GM23248 (cell line): ENCODE measurements around the gene GRID2IP. TPM values are rescaled to one million over a fixed set of nuclear protein-coding genes. Genes with fewer than 3 reads are reported as not detected.
"Not testable (repeated sequence)": the region's sequence is repeated elsewhere in the genome, so short reads cannot be mapped to it uniquely, and the experiment has no call there.

Experiments used
- DNase-seq: peaks from one replicate; pipeline ENCODE4 v3.0.0-alpha.2; 2015
- H2AFZ ChIP-seq: fragments of 200-600 bp; sonication (generic); 2 replicates; pipeline ENCODE4 v1.6.1; 2016; ENCODE audit warnings: antibody characterized with exemption
- H3F3A ChIP-seq: fragments of 200-600 bp; sonication (generic); 2 replicates; pipeline ENCODE4 v1.6.1; 2016; ENCODE audit warnings: mild to moderate bottlenecking, antibody characterized with exemption, mixed run types; ENCODE audit not compliant: insufficient read depth
- H3K27ac ChIP-seq: fragments of 200-600 bp; sonication (generic); 2 replicates; pipeline ENCODE4 v1.5.1; 2016; ENCODE audit warnings: mild to moderate bottlenecking
- H3K27me3 ChIP-seq: fragments of 200-600 bp; sonication (generic); replicated peaks from 2 replicates; pipeline ENCODE4 v1.6.1; 2016; ENCODE audit warnings: mild to moderate bottlenecking; ENCODE audit not compliant: insufficient read depth
- H3K36me3 ChIP-seq: fragments of 200-600 bp; sonication (generic); 2 replicates; pipeline ENCODE4 v1.6.1; 2016; ENCODE audit warnings: low read depth, mild to moderate bottlenecking
- H3K4me1 ChIP-seq: fragments of 200-600 bp; sonication (generic); 2 replicates; pipeline ENCODE4 v1.6.1; 2016; ENCODE audit warnings: mild to moderate bottlenecking; ENCODE audit not compliant: insufficient read depth
- H3K4me2 ChIP-seq: fragments of 200-600 bp; sonication (generic); one replicate; pipeline ENCODE4 v1.6.1; 2016; ENCODE audit warnings: mild to moderate bottlenecking; ENCODE audit not compliant: unreplicated experiment
- H3K4me3 ChIP-seq: fragments of 200-600 bp; sonication (generic); 2 replicates; pipeline ENCODE4 v1.5.1; 2016; ENCODE audit warnings: mild to moderate bottlenecking
- H3K79me2 ChIP-seq: fragments of 200-600 bp; sonication (generic); 2 replicates; pipeline ENCODE4 v1.6.1; 2016; ENCODE audit warnings: mild to moderate bottlenecking; ENCODE audit not compliant: insufficient read depth
- H3K9ac ChIP-seq: fragments of 200-600 bp; sonication (generic); 2 replicates; pipeline ENCODE4 v1.6.1; 2016; ENCODE audit warnings: mild to moderate bottlenecking
- H3K9me2 ChIP-seq: fragments of 200-600 bp; sonication (generic); 2 replicates; pipeline ENCODE4 v1.6.1; 2016; ENCODE audit warnings: mixed run types, mild to moderate bottlenecking, moderate library complexity; ENCODE audit not compliant: insufficient read depth
- H3K9me3 ChIP-seq: fragments of 200-600 bp; sonication (generic); one replicate; pipeline ENCODE4 v1.6.1; 2017; ENCODE audit warnings: low read depth
- H4K20me1 ChIP-seq: fragments of 200-600 bp; sonication (generic); 2 replicates; pipeline ENCODE4 v1.6.0; 2016; ENCODE audit not compliant: insufficient read depth
- EZH2 ChIP-seq: fragments of 200-600 bp; sonication (generic); IDR thresholded peaks from 2 replicates; pipeline ENCODE4 v1.6.1; 2018; ENCODE audit warnings: antibody characterized with exemption, mild to moderate bottlenecking; ENCODE audit not compliant: insufficient read depth, poor library complexity, severe bottlenecking
- EZH2phosphoT487 ChIP-seq: fragments of 200-600 bp; sonication (generic); IDR thresholded peaks from 2 replicates; pipeline ENCODE4 v1.6.1; 2018; ENCODE audit warnings: antibody characterized with exemption, moderate library complexity, mild to moderate bottlenecking, low read depth; ENCODE audit not compliant: insufficient read depth
- WGBS, 2 experiments: methylation state at CpG; one replicate each; pipeline ENCODE4 v1.1.6; 2015 to 2017; ENCODE audit warnings: low lambda C conversion rate in 2 of 2, low coverage in 1 of 2; ENCODE audit errors: missing lambda C conversion rate in 2 of 2; 5-methylcytosine and 5-hydroxymethylcytosine counted together
- in situ Hi-C: fragments of 300-500 bp; cut with MboI; formaldehyde crosslinking; loops from 2 replicates; pipeline ENCODE4 v1.15.0; 2020
- polyA plus RNA-seq: library from polyadenylated mRNA; unstranded; fragments of >200 nt; fragmentation: Nextera tagmentation; extraction: Ambion mirVana; gene quantifications from 2 replicates; pipeline ENCODE4 v1.2.1, GENCODE V29; 2016
- total RNA-seq: library from RNA; depleted of rRNA; stranded (reverse); fragments of >200 nt; shearing (Covaris generic); gene quantifications from 2 replicates; pipeline ENCODE4 v1.2.3, GENCODE V29; 2014

GRID2IP gene
- total and polyA plus RNA-seq, 2 experiments from 2014 or later = not detected

- 48 to 52% methylated on average over 19 to 21 of the region's 22 CpGs for WGBS, 2 experiments
- peaks cover 6% of the 10 kb centered on the region for H3F3A ChIP-seq
- no peaks in the 10 kb centered on the region for H4K20me1 ChIP-seq
- H3K9ac ChIP-seq = no peak overlapping the region
- peaks cover 7% of the 10 kb centered on the region; the same call in 1 of the 2 replicates for H3K4me1 ChIP-seq
- H3K79me2 ChIP-seq = peaks cover 23% of the 10 kb centered on the region
- 0 out of 2 replicates have a peak, but pooled peaks cover 8% of the 10 kb centered on the region for H3K36me3 ChIP-seq
- H3K9me3 ChIP-seq = no peaks in the 10 kb centered on the region
- peak overlapping the region; percentile 74 for H3K4me2 ChIP-seq
- H3K27ac ChIP-seq = no peak overlapping the region
- H3K27me3 ChIP-seq = no peaks in the 10 kb centered on the region
- peak overlapping the region; percentile 64; the same call in 1 of the 2 replicates for H2AFZ ChIP-seq
- peak overlapping the region; percentile 84 for H3K4me3 ChIP-seq
- no peak for DNase-seq
- H3K9me2 ChIP-seq = no peaks in the 10 kb centered on the region
- TF ChIP-seq EZH2phosphoT487 = no peak
- TF ChIP-seq EZH2 = no peak
- in situ Hi-C loops = loop anchor here (25.0 kb wide), 1 partner anchor 348 kb away; no protein-coding TSS in a partner anchor
Observed at GRCh38 chr7:6589151-6589828, 38.0 kb upstream of the GRID2IP start.

GRCh38 chr7:6588566-6588965 lies 37.3 kb upstream of the GRID2IP start:
- Histone ChIP-seq H3K4me3 (no peak overlapping the region), H3K27me3 (no peaks in the 10 kb centered on the region), H2AFZ (no peak overlapping the region), H3K79me2 (peaks cover 23% of the 10 kb centered on the region), H3K9me3 (no peaks in the 10 kb centered on the region), H4K20me1 (no peaks in the 10 kb centered on the region), H3K27ac (no peak overlapping the region), H3K9me2 (no peaks in the 10 kb centered on the region), H3K4me1 (peaks cover 7% of the 10 kb centered on the region; the same call in 1 of the 2 replicates), H3F3A (peaks cover 6% of the 10 kb centered on the region), H3K36me3 (0 out of 2 replicates have a peak, but pooled peaks cover 8% of the 10 kb centered on the region), H3K9ac (no peak overlapping the region), H3K4me2 (no peak overlapping the region)
- 79 to 81% methylated on average over 9 of the region's 9 CpGs for WGBS, 2 experiments
- in situ Hi-C loops = loop anchor here (25.0 kb wide), 1 partner anchor 349 kb away; no protein-coding TSS in a partner anchor
- TF ChIP-seq EZH2phosphoT487 (no peak), EZH2 (no peak)
- no peak for DNase-seq

DNA sequence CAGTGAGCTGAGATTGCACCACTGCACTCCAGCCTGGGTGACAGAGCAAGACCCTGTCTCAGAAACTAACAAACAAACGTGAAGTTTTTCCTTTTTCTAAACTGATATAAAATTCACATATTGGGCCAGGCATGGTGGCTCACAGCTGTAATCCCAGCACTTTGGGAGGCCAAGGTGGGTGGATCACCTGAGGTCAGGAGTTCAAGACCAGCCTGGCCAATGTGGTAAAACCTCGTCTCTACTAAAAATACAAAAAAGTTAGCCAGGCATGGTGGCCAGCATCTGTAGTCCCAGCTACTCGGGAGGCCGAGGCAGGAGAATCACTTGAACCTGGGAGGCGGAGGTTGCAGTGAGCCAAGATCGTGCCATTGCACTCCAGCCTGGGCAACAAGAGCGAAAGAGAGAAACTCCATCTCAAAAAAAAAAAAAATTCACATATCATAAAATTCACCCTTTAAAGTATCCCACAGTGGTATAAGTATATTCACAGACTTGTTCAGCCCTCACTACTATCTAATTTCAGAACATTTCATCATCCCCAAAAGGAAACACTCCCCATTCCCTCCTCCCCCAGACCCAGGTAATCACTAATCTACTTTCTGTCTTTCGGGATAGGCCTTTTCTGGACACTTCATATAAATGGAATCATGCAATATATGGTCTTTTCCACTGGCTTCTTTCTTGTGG lies 34.6 kb upstream of the GRID2IP start:
- not testable (repeated sequence) for H3F3A ChIP-seq, H3K27me3 ChIP-seq, DNase-seq, H3K9me3 ChIP-seq, H3K9me2 ChIP-seq, H3K4me1 ChIP-seq, H3K36me3 ChIP-seq, H3K27ac ChIP-seq, H4K20me1 ChIP-seq, H3K4me3 ChIP-seq, H2AFZ ChIP-seq, H3K9ac ChIP-seq, H3K79me2 ChIP-seq, H3K4me2 ChIP-seq
- WGBS, 2 experiments = 86 to 89% methylated on average over 7 to 8 of the region's 8 CpGs
- in situ Hi-C loops = loop anchor here (25.0 kb wide), 1 partner anchor 351 kb away; no protein-coding TSS in a partner anchor

- no peak overlapping the region for H3K9ac ChIP-seq
- H3F3A ChIP-seq = no peaks in the 10 kb centered on the region
- 98 to 100% methylated on average over 4 of the region's 4 CpGs for WGBS, 2 experiments
- no peak for TF ChIP-seq EZH2
- TF ChIP-seq EZH2phosphoT487 = no peak
- H2AFZ ChIP-seq = no peak overlapping the region
- H3K27ac ChIP-seq = no peak overlapping the region
- in situ Hi-C loops = loop anchor here (25.0 kb wide), 1 partner anchor 358 kb away; no protein-coding TSS in a partner anchor
- H3K4me1 ChIP-seq = 0 out of 2 replicates have a peak, but pooled peaks cover 6% of the 10 kb centered on the region
- peaks cover 5% of the 10 kb centered on the region; the same call in 1 of the 2 replicates for H3K36me3 ChIP-seq
- DNase-seq = peak; percentile 54
- 0 out of 2 replicates have a peak, but pooled peaks cover 6% of the 10 kb centered on the region for H3K79me2 ChIP-seq
- H3K27me3 ChIP-seq = no peaks in the 10 kb centered on the region
- H4K20me1 ChIP-seq = no peaks in the 10 kb centered on the region
- H3K4me3 ChIP-seq = no peak overlapping the region
- no peaks in the 10 kb centered on the region for H3K9me2 ChIP-seq
- no peak overlapping the region for H3K4me2 ChIP-seq
- no peaks in the 10 kb centered on the region for H3K9me3 ChIP-seq
Observed at GRCh38 chr7:6579446-6579845, 28.2 kb upstream of the GRID2IP start.
